HepG2 (cell line): Measurements from ENCODE around the gene LRIG3. TPM values are rescaled to one million over a fixed set of nuclear protein-coding genes. Genes with fewer than 3 reads are reported as not detected.

Experiments
- ATAC-seq: fragments of 200-7000 bp; cut with Tn5 transposase; 3 replicates; pipeline ENCODE4 v1.9.1; 2020; ENCODE audit warnings: mild to moderate bottlenecking, moderate library complexity
- BruUV-seq: library from RNA; stranded (reverse); fragments of 400-500 nt; replicated peaks from 2 replicates; lab custom pipeline; 2021; lab: Mats Ljungman, UMichigan
- CTCF ChIA-PET: fragments of 300-600 bp; formaldehyde crosslinking; extraction: SDS; loops from one replicate; lab custom pipeline; 2021; ENCODE audit warnings: low total read pairs, inconsistent platforms, low intra/inter-chr PET ratio; lab: Yijun Ruan, JAX
- POLR2A ChIA-PET: fragments of 350-600 bp; sonication (Branson Sonifier 250); formaldehyde crosslinking; loops from one replicate; lab custom pipeline; 2020; ENCODE audit warnings: antibody characterized with exemption, inconsistent platforms; lab: Yijun Ruan, JAX
- DNase-seq: peaks from one replicate; pipeline ENCODE4 v3.0.0-alpha.2; 2015; ENCODE audit warnings: low spot score
- FAIRE-seq: peaks from 3 replicates; lab custom pipeline; 2011; peaks lifted over from hg19 to GRCh38; lab: Jason Lieb, UNC
- H2AFZ ChIP-seq: one replicate; pipeline ENCODE4 v1.6.1; 2011; ENCODE audit warnings: low read length, inconsistent platforms
- H3K27ac ChIP-seq: fragments of 300-600 bp; 3 replicates; pipeline ENCODE4 v1.8.0; 2011; ENCODE audit warnings: mixed run types, mild to moderate bottlenecking, mixed read lengths, low read length, inconsistent platforms; ENCODE audit not compliant: insufficient read depth; ENCODE audit errors: extremely low read length
- H3K27me3 ChIP-seq, 2 experiments: fragments of 200-600 bp in 1 of 2; 2 replicates in 1 of 2; 3 replicates in 1 of 2; pipeline versions ENCODE4 v1.6.0 to v1.8.0; 2011; ENCODE audit warnings: low read length in 2 of 2, mild to moderate bottlenecking in 2 of 2, moderate library complexity in 2 of 2, inconsistent platforms in 1 of 2; ENCODE audit not compliant: insufficient read depth in 2 of 2, control insufficient read depth in 1 of 2
- H3K36me3 ChIP-seq, 2 experiments: fragments of 200-600 bp in 1 of 2; replicated peaks in 1 of 2; 2 replicates in 1 of 2; 3 replicates in 1 of 2; pipeline versions ENCODE4 v1.5.1 to v1.8.0; 2011; ENCODE audit warnings: low read length in 2 of 2, inconsistent platforms in 1 of 2; ENCODE audit not compliant: insufficient read depth in 2 of 2, control insufficient read depth in 1 of 2
- H3K4me1 ChIP-seq: 2 replicates; pipeline ENCODE4 v1.5.1; 2012; ENCODE audit warnings: low read length, inconsistent platforms; ENCODE audit not compliant: insufficient read depth
- H3K4me2 ChIP-seq: 2 replicates; pipeline ENCODE4 v1.6.0; 2011; ENCODE audit warnings: low read depth, low read length, inconsistent platforms
- H3K4me3 ChIP-seq, 3 experiments: fragments of 200-600 bp in 1 of 3; sonication (generic), shearing (Covaris generic) in 1 of 3; replicated peaks in 1 of 3; 2 replicates each; pipeline ENCODE4 v1.5.1; 2011 to 2016; ENCODE audit warnings: low read length in 3 of 3, inconsistent platforms in 2 of 3, low read depth in 2 of 3, mild to moderate bottlenecking in 2 of 3, control low read depth in 1 of 3, mixed read lengths in 1 of 3; ENCODE audit not compliant: insufficient read depth in 1 of 3
- H3K79me2 ChIP-seq: one replicate; pipeline ENCODE4 v1.6.1; 2011; ENCODE audit warnings: low read length, inconsistent platforms; ENCODE audit not compliant: insufficient read depth
- H3K9ac ChIP-seq: 2 replicates; pipeline ENCODE4 v1.6.0; 2011; ENCODE audit warnings: mild to moderate bottlenecking, low read depth, low read length, inconsistent platforms; ENCODE audit not compliant: insufficient read depth
- H3K9me3 ChIP-seq: 2 replicates; pipeline ENCODE4 v1.5.1; 2012; ENCODE audit warnings: mild to moderate bottlenecking, low read length
- H4K20me1 ChIP-seq: 2 replicates; pipeline ENCODE4 v1.6.0; 2011; ENCODE audit warnings: inconsistent platforms, mild to moderate bottlenecking, low read length, moderate library complexity; ENCODE audit not compliant: insufficient read depth
- AKNA ChIP-seq: sonication (generic); formaldehyde crosslinking; IDR thresholded peaks from 2 replicates; pipeline ENCODE4 v1.4.0; 2020; ENCODE audit warnings: missing genetic modification reagents, borderline replicate concordance
- KDM4B ChIP-seq: sonication (generic); formaldehyde crosslinking; IDR thresholded peaks from 2 replicates; pipeline ENCODE4 v1.4.0; 2020; ENCODE audit warnings: missing genetic modification reagents
- MIER2 ChIP-seq: IDR thresholded peaks from 2 replicates; pipeline ENCODE4 v1.6.1; 2016; ENCODE audit warnings: missing biosample characterization, missing genetic modification reagents
- SMC3 ChIP-seq: IDR thresholded peaks from 2 replicates; pipeline ENCODE4 v1.6.1; 2011; ENCODE audit warnings: low read length, improper control_type of control experiment
- WGBS: methylation state at CpG from one replicate; pipeline ENCODE4 v1.1.6; 2017; ENCODE audit warnings: low lambda C conversion rate; 5-methylcytosine and 5-hydroxymethylcytosine counted together
- in situ Hi-C: cut with HindIII; loops from 2 replicates; pipeline ENCODE4 v1.10.0; 2017; ENCODE audit warnings: low pct_unique_long_range_greater_than_20kb; ENCODE audit not compliant: extremely low pct_ligation_motif_present
- intact Hi-C: fragments of 100-400 bp; cut with micrococcal nuclease; formaldehyde crosslinking; loops from one replicate; pipeline ENCODE4 v1.10.0; 2022; ENCODE audit not compliant: unreplicated experiment
- polyA plus RNA-seq, 8 experiments: library from polyadenylated mRNA; depleted of rRNA in 3 of 8; stranded (reverse) in 7 of 8; unstranded in 1 of 8; fragments of >200 nt; fragmentation: Illumina TruSeq in 4 of 8; extraction: Trizol in 4 of 8; gene quantifications; 2 replicates each; pipeline versions ENCODE4 v1.2.1 to v1.2.3, GENCODE V29; 2011 to 2016; ENCODE audit warnings: low read depth in 4 of 8, missing spikeins in 1 of 8, mixed read lengths in 1 of 8; ENCODE audit not compliant: insufficient read depth in 1 of 8
- total RNA-seq, 5 experiments: library from RNA; depleted of rRNA; stranded (reverse); fragments of >200 nt; fragmentation: Illumina TruSeq; extraction: Trizol; gene quantifications; 2 replicates each; pipeline ENCODE4 v1.2.3, GENCODE V29; 2016; ENCODE audit warnings: low read depth in 1 of 5
- TF ChIP-seq, protein P1 (sequence below), 2 experiments: IDR thresholded peaks; 2 replicates each; pipeline ENCODE4 v1.6.1; 2011 to 2012; ENCODE audit warnings: low read length in 2 of 2, borderline replicate concordance in 1 of 2, low read depth in 1 of 2, mild to moderate bottlenecking in 1 of 2, moderate library complexity in 1 of 2

LRIG3 gene
- total and polyA plus RNA-seq, 2 of the 13 experiments (the other 11 are each of a cell fraction or from before 2014, with no cell fraction given): 7.7 to 17.4 TPM

GRCh38 chr12:58896278-58896677, 24.0 kb downstream of the LRIG3 start (continued):
- TF ChIP-seq SMC3: no peak
- TF ChIP-seq AKNA (CRISPR knock-in tag): no peak

GRCh38 chr12:58895053-58895452, 25.3 kb downstream of the LRIG3 start:
- no peaks in the 10 kb centered on the region for H3K4me1 ChIP-seq
- no peak overlapping the region for H3K27ac ChIP-seq
- CTCF ChIA-PET: no interaction called here
- H3K79me2 ChIP-seq: no peaks in the 10 kb centered on the region
- no TSS peak for BruUV-seq
- H3K4me3 ChIP-seq: no peak overlapping the region
- in situ Hi-C loops: no loop called here
- FAIRE-seq (no peak), DNase-seq (no peak), ATAC-seq (peak; percentile 38; the same call in 2 of the 3 replicates)
- no peak overlapping the region for H3K4me2 ChIP-seq
- intact Hi-C loops: no loop called here
- no peaks in the 10 kb centered on the region for H3K9me3 ChIP-seq
- no peak overlapping the region for H3K9ac ChIP-seq
- H3K36me3 ChIP-seq: no peaks in the 10 kb centered on the region
- H3K27me3 ChIP-seq: no peaks in the 10 kb centered on the region
- 89% methylated on average over 4 of the region's 4 CpGs for WGBS
- no peak for TF ChIP-seq KDM4B (CRISPR knock-in tag)
- TF ChIP-seq, protein P1, sequence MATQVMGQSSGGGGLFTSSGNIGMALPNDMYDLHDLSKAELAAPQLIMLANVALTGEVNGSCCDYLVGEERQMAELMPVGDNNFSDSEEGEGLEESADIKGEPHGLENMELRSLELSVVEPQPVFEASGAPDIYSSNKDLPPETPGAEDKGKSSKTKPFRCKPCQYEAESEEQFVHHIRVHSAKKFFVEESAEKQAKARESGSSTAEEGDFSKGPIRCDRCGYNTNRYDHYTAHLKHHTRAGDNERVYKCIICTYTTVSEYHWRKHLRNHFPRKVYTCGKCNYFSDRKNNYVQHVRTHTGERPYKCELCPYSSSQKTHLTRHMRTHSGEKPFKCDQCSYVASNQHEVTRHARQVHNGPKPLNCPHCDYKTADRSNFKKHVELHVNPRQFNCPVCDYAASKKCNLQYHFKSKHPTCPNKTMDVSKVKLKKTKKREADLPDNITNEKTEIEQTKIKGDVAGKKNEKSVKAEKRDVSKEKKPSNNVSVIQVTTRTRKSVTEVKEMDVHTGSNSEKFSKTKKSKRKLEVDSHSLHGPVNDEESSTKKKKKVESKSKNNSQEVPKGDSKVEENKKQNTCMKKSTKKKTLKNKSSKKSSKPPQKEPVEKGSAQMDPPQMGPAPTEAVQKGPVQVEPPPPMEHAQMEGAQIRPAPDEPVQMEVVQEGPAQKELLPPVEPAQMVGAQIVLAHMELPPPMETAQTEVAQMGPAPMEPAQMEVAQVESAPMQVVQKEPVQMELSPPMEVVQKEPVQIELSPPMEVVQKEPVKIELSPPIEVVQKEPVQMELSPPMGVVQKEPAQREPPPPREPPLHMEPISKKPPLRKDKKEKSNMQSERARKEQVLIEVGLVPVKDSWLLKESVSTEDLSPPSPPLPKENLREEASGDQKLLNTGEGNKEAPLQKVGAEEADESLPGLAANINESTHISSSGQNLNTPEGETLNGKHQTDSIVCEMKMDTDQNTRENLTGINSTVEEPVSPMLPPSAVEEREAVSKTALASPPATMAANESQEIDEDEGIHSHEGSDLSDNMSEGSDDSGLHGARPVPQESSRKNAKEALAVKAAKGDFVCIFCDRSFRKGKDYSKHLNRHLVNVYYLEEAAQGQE (IDR thresholded peaks at IDR 0.05; ENCODE audit: borderline replicate concordance in 1 of 2, low read depth in 1 of 2, low read length in 2 of 2): peak in 1 of 2 experiments; percentile 78
- 0 out of 2 replicates have a peak, but pooled peaks have one; percentile 62 for TF ChIP-seq MIER2 (CRISPR knock-in tag)
- no peaks in the 10 kb centered on the region for H4K20me1 ChIP-seq
- POLR2A ChIA-PET: no interaction called here
- H2AFZ ChIP-seq: no peak overlapping the region
